Astrocyte of the spinal cord (primary cell): ENCODE results near the gene TPM3.

ENCODE experiments used
- DNase-seq: peaks from one replicate; pipeline ENCODE4 v3.0.0; 2011; ENCODE audit warnings: low read depth, low spot score
- H3K4me3 ChIP-seq: 2 replicates; pipeline ENCODE4 v1.5.1; 2011; ENCODE audit warnings: low read depth, mild to moderate bottlenecking, low read length, moderate library complexity
- in situ Hi-C: cut with HindIII; loops from 2 replicates; pipeline ENCODE4 v1.10.0; 2017; ENCODE audit warnings: low sequenced_read_pairs
- TF ChIP-seq, protein P1 (sequence below): IDR thresholded peaks from 2 replicates; pipeline ENCODE4 v1.5.1; 2012; ENCODE audit warnings: low read depth, mild to moderate bottlenecking, low read length, inconsistent platforms

The TPM3 gene

DNA sequence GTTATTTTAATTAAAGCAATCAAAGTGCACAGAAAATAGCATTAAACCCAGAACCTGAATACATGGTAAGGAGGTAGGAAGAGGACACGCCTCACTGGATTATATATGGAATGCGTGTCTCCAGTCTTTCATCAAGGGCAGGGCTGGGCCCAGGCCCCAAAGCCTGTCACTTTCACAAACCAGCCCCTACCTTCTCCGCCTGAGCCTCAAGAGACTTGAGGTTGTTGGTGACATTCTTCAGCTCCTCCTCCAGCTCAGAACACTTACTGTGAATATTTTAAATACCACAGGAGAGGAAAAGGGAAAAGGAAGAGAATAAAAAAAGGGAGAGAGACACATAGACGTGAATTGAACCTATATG, 20.7 kb downstream of the TPM3 start:
- H3K4me3 ChIP-seq, result no peak overlapping the region
- DNase-seq, result no peak
- TF ChIP-seq, protein P1, sequence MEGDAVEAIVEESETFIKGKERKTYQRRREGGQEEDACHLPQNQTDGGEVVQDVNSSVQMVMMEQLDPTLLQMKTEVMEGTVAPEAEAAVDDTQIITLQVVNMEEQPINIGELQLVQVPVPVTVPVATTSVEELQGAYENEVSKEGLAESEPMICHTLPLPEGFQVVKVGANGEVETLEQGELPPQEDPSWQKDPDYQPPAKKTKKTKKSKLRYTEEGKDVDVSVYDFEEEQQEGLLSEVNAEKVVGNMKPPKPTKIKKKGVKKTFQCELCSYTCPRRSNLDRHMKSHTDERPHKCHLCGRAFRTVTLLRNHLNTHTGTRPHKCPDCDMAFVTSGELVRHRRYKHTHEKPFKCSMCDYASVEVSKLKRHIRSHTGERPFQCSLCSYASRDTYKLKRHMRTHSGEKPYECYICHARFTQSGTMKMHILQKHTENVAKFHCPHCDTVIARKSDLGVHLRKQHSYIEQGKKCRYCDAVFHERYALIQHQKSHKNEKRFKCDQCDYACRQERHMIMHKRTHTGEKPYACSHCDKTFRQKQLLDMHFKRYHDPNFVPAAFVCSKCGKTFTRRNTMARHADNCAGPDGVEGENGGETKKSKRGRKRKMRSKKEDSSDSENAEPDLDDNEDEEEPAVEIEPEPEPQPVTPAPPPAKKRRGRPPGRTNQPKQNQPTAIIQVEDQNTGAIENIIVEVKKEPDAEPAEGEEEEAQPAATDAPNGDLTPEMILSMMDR, result no peak
- in situ Hi-C loops, result no loop called here

DNA sequence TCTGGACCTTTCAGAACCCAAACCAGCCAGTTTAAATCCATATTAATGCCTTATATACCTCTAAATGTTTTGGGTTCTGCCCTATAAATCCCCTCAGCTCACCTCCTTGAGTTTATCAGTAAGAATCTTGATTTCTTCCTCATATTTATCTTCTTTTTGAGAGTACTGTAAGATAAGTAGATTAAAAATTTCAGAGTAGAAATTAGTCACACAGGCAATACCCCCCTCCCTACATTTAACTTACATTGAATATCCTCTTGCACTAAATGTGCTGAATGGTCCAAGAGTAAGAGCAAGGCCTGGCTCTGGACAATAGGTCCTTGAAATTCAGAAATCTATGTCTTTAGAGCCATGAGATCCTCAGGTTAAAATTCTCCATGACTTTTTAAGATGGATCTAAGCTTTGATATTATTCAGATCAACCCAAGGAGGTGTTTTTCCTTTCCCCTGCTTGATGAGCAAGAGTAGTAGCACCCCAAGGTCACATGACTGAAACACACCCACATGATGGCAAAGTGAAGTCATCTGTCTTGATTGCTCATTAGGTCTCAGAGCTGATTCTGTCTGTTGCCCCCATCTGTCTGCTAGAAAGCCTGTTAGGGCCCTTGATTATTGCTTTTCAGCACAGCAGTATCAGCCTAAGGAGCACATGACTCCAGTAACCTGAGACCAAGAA, 21.2 kb downstream of the TPM3 start:
- no peak overlapping the region for H3K4me3 ChIP-seq
- TF ChIP-seq, protein P1, result no peak
- in situ Hi-C loops, result no loop called here
- DNase-seq, result no peak

DNA sequence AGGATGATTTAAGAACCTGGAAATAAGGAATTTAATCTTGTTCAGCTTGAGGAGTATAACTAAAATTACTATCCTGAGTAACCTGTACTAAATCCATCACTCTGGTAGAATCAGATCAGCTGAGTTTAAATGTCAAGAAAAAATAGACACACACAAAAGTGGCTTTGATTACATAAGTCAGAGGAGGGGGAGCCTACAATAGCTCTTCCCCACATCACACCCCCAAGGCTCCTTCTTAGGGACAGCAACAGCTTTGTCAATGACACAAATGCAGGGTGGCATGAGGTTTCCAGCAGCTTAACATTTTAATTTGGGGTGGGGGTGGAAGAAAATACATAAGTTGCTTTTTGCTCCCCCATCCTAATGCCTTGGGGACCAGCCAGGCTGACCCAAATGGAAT, 24.4 kb downstream of the TPM3 start:
- TF ChIP-seq, protein P1, result no peak
- DNase-seq, result no peak
- in situ Hi-C loops, result no loop called here
- no peak overlapping the region for H3K4me3 ChIP-seq

DNA sequence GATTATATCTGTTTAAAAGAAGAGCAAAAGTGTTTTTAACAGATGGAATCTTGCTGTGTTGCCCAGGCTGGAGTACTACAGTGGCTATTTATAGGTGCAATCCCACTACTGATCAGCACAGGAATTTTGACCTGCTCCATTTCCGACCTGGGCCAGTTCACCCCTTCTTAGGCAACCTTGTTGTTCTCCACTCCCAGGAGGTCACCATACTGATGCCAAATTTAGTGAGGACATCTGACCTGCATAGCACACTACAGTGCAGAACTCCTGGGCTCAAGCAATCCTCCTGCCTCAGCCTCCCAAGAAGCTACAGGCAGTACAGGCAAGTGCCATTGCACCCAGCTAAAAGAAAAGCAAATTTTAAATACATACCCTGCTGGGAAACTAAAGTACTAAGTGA, 25.7 kb downstream of the TPM3 start:
- TF ChIP-seq, protein P1, result no peak
- DNase-seq, result no peak
- no peak overlapping the region for H3K4me3 ChIP-seq
- in situ Hi-C loops, result no loop called here

DNA sequence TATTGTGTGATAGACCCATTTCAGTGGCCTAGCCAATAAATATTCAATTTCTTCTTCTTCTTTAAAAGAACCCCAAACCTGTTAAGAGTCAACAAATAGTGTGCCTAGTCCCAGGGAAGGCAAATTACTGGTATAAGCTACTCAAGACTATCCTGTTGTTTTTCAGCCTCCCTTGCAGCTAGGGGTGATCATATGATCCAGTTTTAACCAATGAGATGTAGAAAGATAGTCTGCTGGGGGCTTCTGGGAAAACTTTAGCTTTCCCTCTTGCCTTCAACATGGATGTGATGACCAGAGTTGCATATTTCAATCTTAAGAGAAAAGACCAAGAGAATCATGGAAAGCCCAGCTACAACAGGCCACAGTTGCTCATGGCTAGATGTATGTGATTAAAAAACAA, 32.3 kb downstream of the TPM3 start:
- TF ChIP-seq, protein P1, result no peak
- no peak overlapping the region for H3K4me3 ChIP-seq
- in situ Hi-C loops, result no loop called here
- no peak for DNase-seq

DNA sequence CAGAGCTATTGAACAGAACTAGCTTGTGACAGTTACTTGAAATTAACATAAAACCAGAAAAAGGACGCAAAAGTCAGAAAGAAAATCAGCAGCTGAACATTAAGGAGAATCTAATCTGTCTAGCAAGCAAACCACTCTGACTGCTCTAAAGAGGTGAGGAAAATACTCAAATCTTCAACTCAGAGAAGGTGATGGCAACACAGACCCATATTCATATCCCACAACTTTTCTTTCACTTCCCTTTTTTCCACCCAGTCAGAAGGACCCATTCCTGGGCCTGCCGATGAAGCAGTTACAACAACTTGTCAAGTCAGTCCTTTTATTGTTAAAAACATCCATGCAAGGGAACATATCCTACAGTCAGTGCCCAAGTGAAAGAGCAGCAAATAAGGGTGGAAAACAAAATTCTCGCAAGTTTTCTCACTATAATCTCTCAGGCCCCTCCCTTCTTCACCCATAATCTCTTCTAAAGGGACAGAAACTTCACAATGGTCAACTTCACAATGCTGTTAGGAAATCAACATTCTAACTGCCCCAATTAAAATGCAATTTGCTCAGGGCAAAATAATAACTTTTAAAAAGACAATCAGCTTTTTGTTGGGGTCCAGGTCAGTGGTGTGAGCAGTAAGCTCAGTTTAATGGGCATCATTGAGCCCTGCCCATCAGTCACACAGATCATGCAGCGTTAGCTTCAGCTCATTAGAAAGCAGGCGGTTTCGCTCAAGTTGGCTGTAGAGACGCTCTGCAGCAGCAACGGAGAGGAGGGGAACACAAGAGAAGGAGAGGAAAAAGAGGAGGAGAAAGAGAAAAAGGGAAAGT, 33.4 kb downstream of the TPM3 start:
- DNase-seq, result no peak
- in situ Hi-C loops, result no loop called here
- TF ChIP-seq, protein P1, result no peak
- no peak overlapping the region for H3K4me3 ChIP-seq
